Esophagus muscularis mucosa (tissue), 4 donors: Measurements from ENCODE around the gene PBXIP1. TPM values are rescaled to one million over a fixed set of nuclear protein-coding genes. Genes with fewer than 3 reads are reported as not detected.

ENCODE experiments used
- DNase-seq: peaks from one replicate; pipeline ENCODE4 v3.0.0-alpha.2; 2017; ENCODE audit errors: extremely low spot score
- H3K27ac ChIP-seq, 4 donors: fragments of 200-600 bp; sonication (generic); replicated peaks in 1 of 4; 1 replicate in 3 of 4; 2 replicates in 1 of 4; pipeline ENCODE4 v1.5.1; 2016 to 2019; ENCODE audit warnings: mild to moderate bottlenecking in 1 of 4
- H3K27me3 ChIP-seq, 4 donors: fragments of 200-600 bp; sonication (generic); one replicate each; pipeline versions ENCODE4 v1.5.1 to v1.6.0; 2016 to 2019
- H3K36me3 ChIP-seq, 4 donors: fragments of 200-600 bp; sonication (generic); one replicate each; pipeline ENCODE4 v1.5.1; 2016 to 2019
- H3K4me1 ChIP-seq, 4 donors: fragments of 200-600 bp; sonication (generic); one replicate each; pipeline ENCODE4 v1.5.1; 2016 to 2019
- H3K4me3 ChIP-seq, 4 donors: fragments of 200-600 bp; sonication (generic); 1 replicate in 2 of 4; 2 replicates in 2 of 4; pipeline ENCODE4 v1.5.1; 2016 to 2019; ENCODE audit warnings: mild to moderate bottlenecking in 4 of 4, moderate library complexity in 1 of 4
- H3K9me3 ChIP-seq, 4 donors: fragments of 200-600 bp; sonication (generic); 1 replicate in 3 of 4; 2 replicates in 1 of 4; pipeline ENCODE4 v1.5.1; 2016 to 2019
- CTCF ChIP-seq, 3 experiments: fragments of 200-600 bp in 2 of 3; fragments of 450-650 bp in 1 of 3; sonication (generic) in 2 of 3; IDR thresholded peaks; one replicate each; pipeline ENCODE4 v1.5.1; 2017 to 2019; ENCODE audit warnings: antibody characterized with exemption in 3 of 3, mild to moderate bottlenecking in 2 of 3, moderate library complexity in 1 of 3
- EP300 ChIP-seq: sonication (generic); formaldehyde crosslinking; IDR thresholded peaks from one replicate; pipeline ENCODE4 v1.6.1; 2017; ENCODE audit warnings: antibody characterized with exemption
- POLR2A ChIP-seq: fragments of 450-650 bp; IDR thresholded peaks from one replicate; pipeline ENCODE4 v1.6.1; 2017; ENCODE audit warnings: antibody characterized with exemption, moderate library complexity, mild to moderate bottlenecking, low read depth
- POLR2AphosphoS5 ChIP-seq, 2 donors: sonication (generic); formaldehyde crosslinking; IDR thresholded peaks; one replicate each; pipeline ENCODE4 v1.6.1; 2017; ENCODE audit warnings: antibody characterized with exemption in 2 of 2
- WGBS: methylation state at CpG from one replicate; pipeline ENCODE4 v1.1.5; 2018; 5-methylcytosine and 5-hydroxymethylcytosine counted together
- intact Hi-C: fragments of 100-400 bp; cut with DNase I; formaldehyde crosslinking; loops from one replicate; pipeline ENCODE4 v1.15.1; 2023
- total RNA-seq, 4 donors: library from RNA; depleted of rRNA; stranded (reverse); fragments of >200 nt; gene quantifications; one replicate each; pipeline versions ENCODE4 v1.1.0 to v1.2.1, GENCODE V29; 2016

The PBXIP1 gene
- total RNA-seq, 4 donors from 2014 or later, result 192 to 309 (median 238) TPM

DNA sequence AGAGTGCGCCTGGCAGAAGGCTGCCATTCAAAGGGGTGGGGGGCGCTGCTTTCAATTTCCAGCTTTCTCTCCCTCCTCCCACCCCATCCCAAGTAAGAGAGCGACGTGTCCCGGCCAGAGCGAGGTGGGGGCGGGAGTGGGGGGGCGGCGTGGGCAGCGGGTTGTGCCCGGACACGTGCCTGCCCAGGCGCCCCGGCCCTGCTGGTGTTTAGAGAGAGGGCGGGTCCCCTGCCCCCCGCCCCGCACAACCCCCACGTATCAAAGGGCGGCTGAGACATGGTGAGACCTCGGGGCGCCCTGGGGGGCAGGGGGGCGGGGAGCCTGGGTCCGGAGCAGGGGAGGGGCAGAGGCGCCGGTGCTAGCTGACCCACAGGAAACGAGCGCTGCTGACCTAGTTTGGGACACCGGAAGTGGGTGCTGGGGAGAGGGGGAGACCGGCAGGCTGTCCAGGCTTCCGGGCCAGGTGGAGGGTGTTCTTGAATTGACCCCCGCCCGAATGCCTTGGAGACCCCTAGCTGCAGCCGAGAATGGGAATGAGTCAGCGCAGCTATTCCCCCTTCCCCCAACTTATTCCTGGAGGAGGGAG is 48.0 kb upstream of the PBXIP1 start:
- no peaks in the 10 kb centered on the region for H3K36me3 ChIP-seq
- H3K9me3 ChIP-seq, result no peaks in the 10 kb centered on the region
- peaks cover 60 to 75% (median 70%) of the 10 kb centered on the region in 4 donors for H3K4me1 ChIP-seq
- WGBS, result 20% methylated on average over 1 of the region's 34 CpGs
- H3K4me3 ChIP-seq, result peak overlapping the region; percentile 80 to 97 (median 92)
- intact Hi-C loops, result no loop called here
- no peak for DNase-seq
- peak overlapping the region; percentile 97 to 99 (median 98) for H3K27ac ChIP-seq
- H3K27me3 ChIP-seq, result no peaks in the 10 kb centered on the region
- TF ChIP-seq CTCF (IDR thresholded peaks at IDR 0.05) (no peak), EP300 (no peak), POLR2A (peak; percentile 33), POLR2AphosphoS5 (IDR thresholded peaks at IDR 0.05) (peak; percentile 42 to 57)

GRCh38 chr1:155003227-155003765 is 47.4 kb upstream of the PBXIP1 start:
- no peak for DNase-seq
- H3K36me3 ChIP-seq, result no peaks in the 10 kb centered on the region
- TF ChIP-seq CTCF (IDR thresholded peaks at IDR 0.05) (no peak), POLR2AphosphoS5 (IDR thresholded peaks at IDR 0.05) (no peak), EP300 (no peak), POLR2A (no peak)
- peak overlapping the region; percentile 80 to 97 (median 92) for H3K4me3 ChIP-seq
- intact Hi-C loops, result no loop called here
- peaks cover 57 to 75% (median 69%) of the 10 kb centered on the region in 4 donors for H3K4me1 ChIP-seq
- 2% methylated on average over 28 of the region's 37 CpGs for WGBS
- no peaks in the 10 kb centered on the region for H3K27me3 ChIP-seq
- H3K27ac ChIP-seq, result peak overlapping the region; percentile 97 to 99 (median 98)
- H3K9me3 ChIP-seq, result no peaks in the 10 kb centered on the region

DNA sequence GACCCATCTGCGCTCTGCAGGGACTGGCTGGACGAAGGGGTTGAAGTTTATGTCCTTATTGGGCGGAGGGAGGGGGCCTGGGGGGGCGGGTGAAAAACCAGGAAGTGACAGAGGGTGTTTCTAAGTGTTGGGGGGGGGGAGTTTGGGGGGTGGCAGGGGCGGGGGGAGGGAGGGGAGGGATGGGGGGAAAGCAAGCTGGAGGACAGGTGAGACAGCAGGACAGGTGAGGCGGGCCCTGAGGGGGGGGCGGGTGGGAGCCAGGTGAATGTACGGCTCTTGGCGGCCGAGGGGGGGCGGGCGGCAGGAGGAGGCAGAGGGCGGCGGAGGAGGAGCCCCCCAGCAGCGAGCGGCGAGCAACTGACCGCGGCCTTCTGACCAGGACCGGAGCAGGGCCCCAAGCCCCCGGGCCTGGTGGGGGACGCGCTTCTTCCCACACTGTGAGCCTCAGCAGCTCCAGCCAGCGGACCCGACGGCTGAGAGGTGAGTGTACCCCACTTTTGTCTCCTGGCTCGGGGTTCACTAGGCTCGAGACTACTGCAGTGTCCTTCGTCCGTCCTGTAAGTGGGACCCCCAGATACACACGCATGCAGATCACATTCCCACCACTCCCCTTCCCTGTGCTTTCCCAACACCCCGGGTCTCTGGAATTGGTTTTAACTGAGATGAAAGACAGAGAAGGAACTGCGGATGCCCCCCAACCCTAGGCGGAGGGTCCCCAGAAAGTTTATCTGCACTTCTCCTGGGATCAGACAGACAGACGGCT is 46.7 kb upstream of the PBXIP1 start, which contains the start of gene ZBTB7B:
Gene ZBTB7B, plus strand, starts transcription at position 339 of the 763 bp plus-strand sequence. CDS start 11,859 bp downstream, outside the sequence.
- WGBS, result 0% methylated on average over 26 of the region's 35 CpGs
- TF ChIP-seq EP300, result no peak
- no peak for TF ChIP-seq POLR2AphosphoS5 (IDR thresholded peaks at IDR 0.05)
- no peak for TF ChIP-seq CTCF (IDR thresholded peaks at IDR 0.05)
- no peak for TF ChIP-seq POLR2A
- Histone ChIP-seq H3K4me3 (peak within 1 kb of the TSS; percentile 80 to 97 (median 92)), H3K36me3 (no peaks in the 10 kb centered on the region), H3K9me3 (no peaks in the 10 kb centered on the region), H3K27me3 (no peaks in the 10 kb centered on the region), H3K27ac (peak within 1 kb of the TSS; percentile 97 to 99 (median 98)), H3K4me1 (peaks cover 51 to 70% (median 63%) of the 10 kb centered on the region in 4 donors)
- no peak for DNase-seq
- intact Hi-C loops, result no loop called here

DNA sequence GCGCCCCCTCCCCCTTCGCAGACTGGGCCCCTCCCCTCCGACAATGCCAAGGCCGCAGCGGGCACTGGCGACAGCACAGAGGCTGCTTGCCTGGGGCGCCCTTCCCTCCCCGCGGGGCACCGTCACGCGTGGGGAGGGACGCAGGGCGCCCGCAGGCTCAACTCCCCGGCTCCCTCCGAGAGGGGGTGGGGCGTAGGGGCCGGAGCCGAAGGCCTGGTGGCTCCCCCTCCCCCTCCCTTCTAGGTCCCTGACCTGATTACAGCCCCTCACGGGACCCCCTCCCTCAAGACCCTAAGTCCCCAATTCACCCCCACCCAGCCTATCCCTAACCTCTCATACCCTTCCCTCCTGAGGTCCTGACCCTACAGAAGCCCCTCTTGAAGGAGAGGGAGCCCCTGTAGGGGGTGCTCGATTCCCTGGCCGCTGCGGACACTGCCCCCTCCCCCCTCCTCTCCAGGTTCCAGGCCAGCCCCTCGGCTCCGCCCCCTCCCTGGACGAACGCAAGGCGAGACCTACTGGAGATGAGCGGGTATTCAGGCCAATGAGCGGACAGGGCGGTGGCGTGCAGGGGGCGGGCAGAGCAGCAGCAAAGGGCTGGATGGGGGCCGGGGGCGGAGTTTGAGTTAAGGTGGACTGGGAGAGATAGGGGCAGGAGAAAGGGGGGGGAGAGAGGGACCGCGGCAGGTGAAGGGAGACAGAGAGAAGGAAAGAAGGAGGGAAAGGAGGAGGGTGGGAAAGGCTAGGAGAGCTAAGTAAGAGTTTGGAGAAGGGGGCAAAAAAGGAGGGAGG is 46.0 kb upstream of the PBXIP1 start:
- WGBS, result 0% methylated on average over 11 of the region's 38 CpGs
- Histone ChIP-seq H3K27ac (peak overlapping the region; percentile 97 to 99 (median 98)), H3K4me1 (peaks cover 44 to 62% (median 55%) of the 10 kb centered on the region in 4 donors), H3K4me3 (peak overlapping the region; percentile 80 to 97 (median 92)), H3K27me3 (no peaks in the 10 kb centered on the region), H3K9me3 (no peaks in the 10 kb centered on the region), H3K36me3 (no peaks in the 10 kb centered on the region)
- intact Hi-C loops, result no loop called here
- peak; percentile 100 for DNase-seq
- TF ChIP-seq EP300 (no peak), POLR2AphosphoS5 (IDR thresholded peaks at IDR 0.05) (peak; percentile 84 to 95), POLR2A (peak; percentile 84), CTCF (IDR thresholded peaks at IDR 0.05) (peak; percentile 40 to 42 (median 40))
